NCI-H524 treated with DMSO at 0.1 percent for 48 hours (cell line): ENCODE data around the gene ERBB4.
"Not testable (repeated sequence)": the region's sequence is repeated elsewhere in the genome, so short reads cannot be mapped to it uniquely, and the experiment has no call there.

Experiments
- DNase-seq: peaks from one replicate; lab custom pipeline; 2025; lab: John Stamatoyannopoulos, UW

ERBB4 gene

GRCh38 chr2:212299333-212299732 is 239.3 kb downstream of the ERBB4 start:
- no peak for DNase-seq

GRCh38 chr2:212295571-212295970 is 243.0 kb downstream of the ERBB4 start:
- DNase-seq, result no peak

GRCh38 chr2:212294816-212295215 is 243.8 kb downstream of the ERBB4 start:
- DNase-seq, result peak; percentile 87

- DNase-seq, result no peak
Measured at GRCh38 chr2:212289301-212289700, 249.3 kb downstream of the ERBB4 start.

GRCh38 chr2:212288308-212288707 is 250.3 kb downstream of the ERBB4 start:
- no peak for DNase-seq

GRCh38 chr2:212284166-212284565 is 254.4 kb downstream of the ERBB4 start:
- DNase-seq, result peak; percentile 14

GRCh38 chr2:212282671-212283261 is 255.8 kb downstream of the ERBB4 start:
- DNase-seq, result no peak

- no peak for DNase-seq
Measured at GRCh38 chr2:212276813-212277212, 261.8 kb downstream of the ERBB4 start.

GRCh38 chr2:212274215-212274614 is 264.4 kb downstream of the ERBB4 start:
- no peak for DNase-seq

- no peak for DNase-seq
Measured at GRCh38 chr2:212271583-212271982, 267.0 kb downstream of the ERBB4 start.

- no peak for DNase-seq
Measured at GRCh38 chr2:212269005-212269404, 269.6 kb downstream of the ERBB4 start.

GRCh38 chr2:212266297-212266696 is 272.3 kb downstream of the ERBB4 start:
- no peak for DNase-seq

- DNase-seq, result no peak
Measured at GRCh38 chr2:212265777-212266176, 272.8 kb downstream of the ERBB4 start.

GRCh38 chr2:212264187-212264586 is 274.4 kb downstream of the ERBB4 start:
- DNase-seq, result no peak

- no peak for DNase-seq
Measured at GRCh38 chr2:212259226-212259625, 279.4 kb downstream of the ERBB4 start.

GRCh38 chr2:212254339-212254738 is 284.3 kb downstream of the ERBB4 start:
- DNase-seq, result no peak

GRCh38 chr2:212249451-212249850 is 289.2 kb downstream of the ERBB4 start:
- no peak for DNase-seq

GRCh38 chr2:212245880-212246279 is 292.7 kb downstream of the ERBB4 start:
- DNase-seq, result peak; percentile 12

- peak; percentile 93 for DNase-seq
Measured at GRCh38 chr2:212242724-212243123, 295.9 kb downstream of the ERBB4 start.

- DNase-seq, result not testable (repeated sequence)
Measured at GRCh38 chr2:212238152-212238551, 300.4 kb downstream of the ERBB4 start.

GRCh38 chr2:212237350-212238095 is 301.1 kb downstream of the ERBB4 start:
- no peak for DNase-seq

- DNase-seq, result no peak
Measured at GRCh38 chr2:212228743-212229171, 309.8 kb downstream of the ERBB4 start.

GRCh38 chr2:212227755-212228154 is 310.8 kb downstream of the ERBB4 start:
- DNase-seq, result peak; percentile 47

GRCh38 chr2:212226114-212226513 is 312.5 kb downstream of the ERBB4 start:
- no peak for DNase-seq
